ENCODE data around the gene ANKRD44.

ANKRD44 gene

DNA sequence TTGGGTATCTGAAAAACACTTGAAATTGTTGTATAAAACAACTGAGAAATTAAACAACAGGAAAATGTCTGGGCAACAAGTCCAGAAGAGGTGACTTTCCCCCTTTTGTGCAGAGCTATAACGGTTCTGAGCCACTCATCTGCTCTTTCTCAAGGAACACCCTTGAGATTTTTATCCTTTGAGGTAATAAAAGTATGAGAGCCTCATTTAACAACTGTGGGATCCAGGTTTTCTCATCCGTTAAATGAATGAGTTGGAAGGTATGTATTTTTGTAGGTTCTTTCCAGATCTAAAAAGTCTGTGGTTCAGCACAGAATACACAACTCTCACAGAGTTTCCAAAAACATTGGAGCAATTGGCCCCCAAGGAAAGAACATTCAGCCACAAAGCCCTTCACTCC lies 93.0 kb downstream of the ANKRD44 start:
- H3K36me3 Mint-ChIP-seq, result peaks cover 8% of the 10 kb centered on the region
- no peak for DNase-seq (ENCODE audit: low spot score in 2 of 2)
- peak overlapping the region; percentile 98 for H3K27ac Mint-ChIP-seq
- H3K27me3 Mint-ChIP-seq, result no peaks in the 10 kb centered on the region
- peaks cover 56% of the 10 kb centered on the region for H3K4me1 Mint-ChIP-seq
- ATAC-seq (ENCODE audit: low read depth), result no peak
- H3K9me3 Mint-ChIP-seq, result no peaks in the 10 kb centered on the region
- H3K4me3 Mint-ChIP-seq, result no peak overlapping the region

DNA sequence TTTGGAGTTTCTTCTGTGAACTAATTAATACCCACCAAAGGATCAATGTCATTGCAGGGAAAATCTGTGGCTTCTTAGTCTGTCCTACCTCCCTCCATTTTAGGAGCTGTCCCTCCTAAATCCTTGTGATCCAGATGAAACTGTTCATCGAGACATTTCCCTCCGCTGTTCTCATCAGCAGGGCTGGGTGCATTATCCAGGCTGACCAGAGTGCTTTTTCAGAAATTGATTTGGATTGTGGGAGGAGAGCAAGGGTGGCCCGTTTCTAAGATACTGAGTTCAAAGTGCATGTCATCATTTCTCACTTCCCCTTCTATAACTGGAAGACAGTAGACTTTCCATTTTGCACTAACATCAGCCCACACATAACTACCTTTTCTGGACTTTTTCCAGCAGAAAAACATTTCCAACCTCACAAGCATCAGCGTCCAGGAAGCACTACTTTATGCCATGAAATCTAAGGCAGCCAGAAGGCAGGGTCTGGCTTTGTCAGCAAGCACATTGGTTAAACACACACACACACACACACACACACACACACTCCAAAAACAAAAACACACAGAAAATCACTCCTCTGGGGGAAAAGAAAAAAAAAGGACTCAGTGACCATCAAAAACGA lies 94.1 kb downstream of the ANKRD44 start:
- Mint-ChIP-seq H3K27me3 (no peaks in the 10 kb centered on the region), H3K9me3 (no peaks in the 10 kb centered on the region), H3K36me3 (peaks cover 5% of the 10 kb centered on the region), H3K27ac (peak overlapping the region; percentile 98), H3K4me1 (peaks cover 55% of the 10 kb centered on the region), H3K4me3 (peak overlapping the region; percentile 78)
- no peak for DNase-seq (ENCODE audit: low spot score in 2 of 2)
- peak; percentile 73 for ATAC-seq (ENCODE audit: low read depth)

GRCh38 chr2:197215748-197216360 lies 94.7 kb downstream of the ANKRD44 start:
- ATAC-seq (ENCODE audit: low read depth) (peak; percentile 29), DNase-seq (ENCODE audit: low spot score in 2 of 2) (no peak)
- no peaks in the 10 kb centered on the region for H3K27me3 Mint-ChIP-seq
- H3K9me3 Mint-ChIP-seq, result no peaks in the 10 kb centered on the region
- peaks cover 5% of the 10 kb centered on the region for H3K36me3 Mint-ChIP-seq
- H3K4me3 Mint-ChIP-seq, result peak overlapping the region; percentile 78
- H3K4me1 Mint-ChIP-seq, result peaks cover 59% of the 10 kb centered on the region
- peak overlapping the region; percentile 98 for H3K27ac Mint-ChIP-seq

DNA sequence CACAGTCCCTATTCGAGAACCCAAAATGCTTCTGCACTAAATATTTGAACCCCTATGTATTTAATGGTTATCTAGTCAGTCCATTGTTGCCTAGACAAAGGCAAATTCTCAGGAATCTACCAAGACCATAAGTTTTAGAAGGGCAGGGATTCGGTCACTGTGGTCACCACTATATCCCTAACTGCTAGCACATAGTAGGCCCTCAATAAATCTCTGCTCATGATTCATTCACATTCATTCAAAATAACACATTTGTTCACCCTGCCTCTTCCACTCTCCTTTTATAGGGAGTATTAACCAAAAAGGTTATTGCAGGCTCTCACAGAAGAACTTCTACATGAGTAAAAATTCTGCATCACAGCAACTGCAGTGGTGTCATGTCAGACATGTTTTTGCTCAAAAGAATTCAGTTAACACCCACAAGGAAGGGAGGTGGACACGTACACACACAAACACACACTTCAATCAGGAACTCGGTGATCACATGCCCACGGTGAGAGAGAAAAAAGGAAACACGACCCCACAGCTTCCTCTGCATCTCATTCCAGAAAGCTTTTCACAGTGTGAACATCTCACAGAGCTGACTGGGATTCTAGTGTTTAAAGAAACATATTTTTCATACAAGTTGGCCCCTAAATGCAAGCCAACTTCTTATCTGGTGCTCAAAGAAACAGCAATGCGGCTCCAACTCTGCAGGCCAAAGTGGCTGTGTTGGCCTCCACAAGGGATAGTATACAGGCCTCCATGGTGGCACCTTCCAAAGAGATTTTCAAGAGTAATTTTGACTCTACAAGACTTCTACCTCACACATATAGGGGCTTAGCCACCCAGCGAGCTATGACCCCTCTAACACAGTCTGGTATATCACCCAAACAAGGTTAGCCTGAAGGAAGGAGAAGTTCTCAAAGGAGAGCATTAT lies 98.0 kb downstream of the ANKRD44 start:
- Mint-ChIP-seq H3K27ac (peak overlapping the region; percentile 98), H3K4me3 (peak overlapping the region; percentile 76), H3K9me3 (no peaks in the 10 kb centered on the region), H3K36me3 (peaks cover 2% of the 10 kb centered on the region), H3K4me1 (peaks cover 76% of the 10 kb centered on the region), H3K27me3 (no peaks in the 10 kb centered on the region)
- ATAC-seq (ENCODE audit: low read depth), result peak; percentile 20
- no peak for DNase-seq (ENCODE audit: low spot score in 2 of 2)

DNA sequence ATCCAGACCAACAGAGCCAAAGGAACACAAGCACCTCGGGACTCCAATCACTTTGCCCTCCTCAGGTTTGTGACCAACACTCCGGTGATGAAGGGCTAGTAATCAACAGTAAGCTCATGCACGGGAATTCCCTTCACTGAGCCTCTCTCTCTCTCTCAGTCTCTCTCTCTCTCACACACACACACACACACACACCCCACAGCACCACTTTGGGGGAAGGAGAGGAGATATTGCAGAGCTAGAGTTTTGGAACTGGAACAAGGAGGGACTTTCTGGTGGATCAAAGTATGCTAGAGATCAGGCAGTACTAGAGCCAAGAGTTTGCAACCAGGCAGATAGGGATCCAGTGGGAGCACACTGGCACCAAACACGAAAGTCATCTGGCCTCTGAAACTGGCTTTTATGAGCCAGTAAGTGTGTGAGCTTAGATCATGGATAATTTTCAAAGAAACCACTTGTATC lies 98.7 kb downstream of the ANKRD44 start:
- H3K9me3 Mint-ChIP-seq, result no peaks in the 10 kb centered on the region
- H3K4me1 Mint-ChIP-seq, result peaks cover 77% of the 10 kb centered on the region
- H3K27me3 Mint-ChIP-seq, result no peaks in the 10 kb centered on the region
- peak overlapping the region; percentile 98 for H3K27ac Mint-ChIP-seq
- peaks cover 2% of the 10 kb centered on the region for H3K36me3 Mint-ChIP-seq
- H3K4me3 Mint-ChIP-seq, result peak overlapping the region; percentile 76
- ATAC-seq (ENCODE audit: low read depth) (peak; percentile 46), DNase-seq (ENCODE audit: low spot score in 2 of 2) (no peak)

- Mint-ChIP-seq H3K4me3 (peak overlapping the region; percentile 57), H3K27me3 (no peaks in the 10 kb centered on the region), H3K4me1 (peaks cover 75% of the 10 kb centered on the region), H3K36me3 (peaks cover 6% of the 10 kb centered on the region), H3K27ac (peak overlapping the region; percentile 98), H3K9me3 (no peaks in the 10 kb centered on the region)
- ATAC-seq (ENCODE audit: low read depth) (no peak), DNase-seq (ENCODE audit: low spot score in 2 of 2) (no peak)
Measured at GRCh38 chr2:197210430-197210829, 100.2 kb downstream of the ANKRD44 start.

DNA sequence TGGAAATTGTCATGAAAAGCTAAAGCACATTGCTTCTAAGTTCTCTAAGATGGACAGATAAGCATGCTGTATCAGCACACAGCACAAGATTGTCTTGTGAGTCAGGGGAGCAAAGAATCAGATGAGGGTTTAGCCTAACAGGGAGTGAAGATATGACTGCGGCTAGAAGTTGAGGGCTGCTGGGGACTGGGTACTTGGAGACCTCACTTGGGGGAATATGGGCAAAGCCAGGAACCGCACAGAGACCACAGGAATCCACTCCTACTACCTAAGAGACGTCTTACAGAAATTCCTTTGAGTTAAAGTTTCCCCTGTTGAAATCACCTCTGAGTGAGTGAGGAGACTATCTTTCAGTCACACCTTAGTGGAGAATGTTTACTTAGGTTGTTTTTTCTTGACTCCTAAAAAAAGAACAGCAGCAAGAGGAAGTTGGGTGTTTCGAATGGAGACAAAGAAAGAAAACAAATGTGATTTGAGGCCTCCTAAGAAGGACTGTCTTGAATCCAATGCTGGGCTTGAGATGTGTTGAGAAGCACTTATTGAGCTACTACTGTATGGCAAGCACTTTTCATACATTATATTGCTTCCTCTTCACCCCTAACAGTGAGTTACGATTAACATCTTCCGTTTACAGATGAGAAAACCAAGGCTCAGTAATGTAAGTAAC lies 100.7 kb downstream of the ANKRD44 start:
- Mint-ChIP-seq H3K36me3 (peaks cover 4% of the 10 kb centered on the region), H3K27me3 (no peaks in the 10 kb centered on the region), H3K9me3 (no peaks in the 10 kb centered on the region), H3K4me3 (peak overlapping the region; percentile 57), H3K4me1 (peaks cover 76% of the 10 kb centered on the region), H3K27ac (peak overlapping the region; percentile 98)
- peak; percentile 36 for ATAC-seq (ENCODE audit: low read depth)
- no peak for DNase-seq (ENCODE audit: low spot score in 2 of 2)

DNA sequence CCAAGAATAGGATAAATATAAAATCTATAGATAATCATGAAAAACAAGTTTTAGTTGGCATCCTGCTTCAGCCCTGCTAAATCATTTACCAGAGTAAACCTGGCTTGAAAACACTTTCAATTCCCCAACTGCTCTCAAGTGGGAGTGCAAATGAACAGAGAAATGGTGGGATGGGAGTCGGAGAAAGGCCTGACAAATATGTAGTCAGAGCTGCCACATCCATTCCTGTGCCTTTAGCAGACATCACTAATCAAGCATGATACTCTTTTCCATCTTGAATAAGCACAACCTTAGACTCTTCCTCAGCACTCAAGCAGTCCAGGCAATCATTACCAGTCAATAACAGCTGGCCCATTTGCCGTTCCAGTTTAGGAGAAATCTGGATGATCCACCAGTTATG lies 101.3 kb downstream of the ANKRD44 start:
- Mint-ChIP-seq H3K4me3 (peak overlapping the region; percentile 57), H3K27me3 (no peaks in the 10 kb centered on the region), H3K9me3 (no peaks in the 10 kb centered on the region), H3K4me1 (peaks cover 79% of the 10 kb centered on the region), H3K36me3 (peaks cover 6% of the 10 kb centered on the region), H3K27ac (peak overlapping the region; percentile 98)
- DNase-seq (ENCODE audit: low spot score in 2 of 2), result no peak
- no peak for ATAC-seq (ENCODE audit: low read depth)

- DNase-seq (ENCODE audit: low spot score in 2 of 2) (no peak), ATAC-seq (ENCODE audit: low read depth) (no peak)
- peaks cover 6% of the 10 kb centered on the region for H3K36me3 Mint-ChIP-seq
- peak overlapping the region; percentile 98 for H3K27ac Mint-ChIP-seq
- H3K4me1 Mint-ChIP-seq, result peaks cover 78% of the 10 kb centered on the region
- no peaks in the 10 kb centered on the region for H3K9me3 Mint-ChIP-seq
- H3K27me3 Mint-ChIP-seq, result no peaks in the 10 kb centered on the region
- peak overlapping the region; percentile 4 for H3K4me3 Mint-ChIP-seq
Measured at GRCh38 chr2:197208841-197209240, 101.7 kb downstream of the ANKRD44 start.

DNA sequence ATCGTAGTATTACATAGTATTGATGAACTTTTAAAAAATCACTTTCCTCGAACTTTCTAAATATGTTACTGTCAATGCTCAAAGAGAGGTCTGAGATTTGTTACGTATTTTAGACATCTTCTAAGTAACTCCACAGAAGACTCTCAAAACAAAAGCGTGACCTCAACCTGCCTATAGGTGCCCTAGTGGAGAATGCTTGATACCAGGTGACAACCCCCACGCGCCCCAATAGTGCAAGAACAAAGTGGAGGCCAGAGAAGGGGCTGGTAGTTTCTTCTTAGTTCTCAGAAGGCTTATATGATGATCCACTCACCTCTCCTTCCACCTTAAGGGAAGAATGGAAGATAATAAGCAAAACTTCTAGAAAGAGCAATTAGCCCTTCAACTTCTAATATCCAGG lies 102.6 kb downstream of the ANKRD44 start:
- ATAC-seq (ENCODE audit: low read depth), result no peak
- Mint-ChIP-seq H3K9me3 (no peaks in the 10 kb centered on the region), H3K27ac (peak overlapping the region; percentile 98), H3K4me3 (peak overlapping the region; percentile 79), H3K36me3 (peaks cover 12% of the 10 kb centered on the region), H3K27me3 (no peaks in the 10 kb centered on the region), H3K4me1 (peaks cover 74% of the 10 kb centered on the region)
- no peak for DNase-seq (ENCODE audit: low spot score in 2 of 2)

GRCh38 chr2:197207598-197207997 lies 103.0 kb downstream of the ANKRD44 start:
- no peak for DNase-seq (ENCODE audit: low spot score in 2 of 2)
- peak overlapping the region; percentile 79 for H3K4me3 Mint-ChIP-seq
- peak overlapping the region; percentile 98 for H3K27ac Mint-ChIP-seq
- H3K27me3 Mint-ChIP-seq, result no peaks in the 10 kb centered on the region
- no peaks in the 10 kb centered on the region for H3K9me3 Mint-ChIP-seq
- no peak for ATAC-seq (ENCODE audit: low read depth)
- peaks cover 70% of the 10 kb centered on the region for H3K4me1 Mint-ChIP-seq
- H3K36me3 Mint-ChIP-seq, result peaks cover 14% of the 10 kb centered on the region

DNA sequence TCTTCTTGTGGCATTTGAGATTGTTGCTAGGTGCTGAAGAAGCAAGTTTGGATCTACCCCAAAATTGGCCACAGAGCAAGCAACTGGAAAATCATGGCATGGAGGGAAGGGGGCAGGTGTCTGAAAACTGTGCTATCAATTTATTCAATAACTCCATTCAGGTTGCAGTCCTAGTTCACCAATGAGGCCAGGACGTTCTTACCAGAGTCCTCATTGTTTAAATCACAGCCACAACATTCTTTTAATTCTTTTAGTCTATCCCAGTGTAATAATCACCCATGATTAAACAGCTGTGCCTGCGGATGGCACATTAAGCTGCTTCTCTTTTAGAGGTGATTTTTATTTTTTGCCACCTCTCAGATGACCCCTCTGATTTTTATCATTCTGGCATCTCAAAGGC lies 103.5 kb downstream of the ANKRD44 start:
- Mint-ChIP-seq H3K9me3 (no peaks in the 10 kb centered on the region), H3K4me3 (peak overlapping the region; percentile 79)
- DNase-seq (ENCODE audit: low spot score in 2 of 2), result no peak

DNA sequence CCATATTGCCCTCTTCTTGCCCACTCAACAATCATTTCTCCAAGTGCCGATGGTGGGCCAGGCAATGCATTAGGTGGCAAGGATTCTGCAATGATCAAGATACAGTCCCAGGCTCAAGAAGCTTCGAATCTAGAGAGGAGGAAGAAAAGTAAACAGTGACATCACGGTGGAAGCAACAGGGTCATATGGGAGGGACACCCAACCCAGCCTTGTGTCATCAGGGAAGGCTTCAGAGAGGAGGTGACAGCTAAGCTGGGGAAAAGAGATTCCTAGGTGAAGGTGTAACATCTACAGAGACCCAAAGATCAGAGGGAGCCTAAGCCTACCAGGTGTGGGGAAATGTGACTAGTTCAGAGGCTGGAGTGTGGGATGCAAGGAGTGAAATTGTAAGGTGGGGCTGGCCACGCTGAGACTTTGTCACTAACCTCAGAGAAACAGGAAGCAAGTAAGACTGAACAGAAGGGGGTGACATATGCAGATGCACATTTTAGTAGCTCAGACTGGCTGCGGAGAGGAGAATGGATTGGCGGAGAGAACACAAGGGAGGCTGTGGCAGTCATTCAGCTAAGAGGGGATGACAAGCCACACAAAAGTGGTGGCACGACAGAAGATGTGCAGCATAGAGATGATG lies 104.9 kb downstream of the ANKRD44 start:
- peak overlapping the region; percentile 73 for H3K4me3 Mint-ChIP-seq
- peaks cover 60% of the 10 kb centered on the region for H3K4me1 Mint-ChIP-seq
- H3K9me3 Mint-ChIP-seq, result no peaks in the 10 kb centered on the region
- DNase-seq (ENCODE audit: low spot score in 2 of 2) (peak; percentile 52 to 64), ATAC-seq (ENCODE audit: low read depth) (peak; percentile 85)
- H3K27ac Mint-ChIP-seq, result peak overlapping the region; percentile 98
- no peaks in the 10 kb centered on the region for H3K27me3 Mint-ChIP-seq
- H3K36me3 Mint-ChIP-seq, result peaks cover 22% of the 10 kb centered on the region

More for the DNA sequence above, 103.5 kb downstream of the ANKRD44 start:
- Mint-ChIP-seq H3K36me3 (peaks cover 17% of the 10 kb centered on the region), H3K4me1 (peaks cover 69% of the 10 kb centered on the region), H3K27ac (peak overlapping the region; percentile 98), H3K27me3 (no peaks in the 10 kb centered on the region)
- no peak for ATAC-seq (ENCODE audit: low read depth)

All from memory B cell (primary cell).